Esophagus muscularis mucosa (tissue), 4 donors: ENCODE measurements around the gene CMTM1. TPM values are rescaled to one million over a fixed set of nuclear protein-coding genes. Genes with fewer than 3 reads are reported as not detected.

Experiments used
- DNase-seq: peaks from one replicate; pipeline ENCODE4 v3.0.0-alpha.2; 2017; ENCODE audit errors: extremely low spot score
- H3K27ac ChIP-seq, 4 donors: fragments of 200-600 bp; sonication (generic); replicated peaks in 1 of 4; 1 replicate in 3 of 4; 2 replicates in 1 of 4; pipeline ENCODE4 v1.5.1; 2016 to 2019; ENCODE audit warnings: mild to moderate bottlenecking in 1 of 4
- H3K27me3 ChIP-seq, 4 donors: fragments of 200-600 bp; sonication (generic); one replicate each; pipeline versions ENCODE4 v1.5.1 to v1.6.0; 2016 to 2019
- H3K36me3 ChIP-seq, 4 donors: fragments of 200-600 bp; sonication (generic); one replicate each; pipeline ENCODE4 v1.5.1; 2016 to 2019
- H3K4me1 ChIP-seq, 4 donors: fragments of 200-600 bp; sonication (generic); one replicate each; pipeline ENCODE4 v1.5.1; 2016 to 2019
- H3K4me3 ChIP-seq, 4 donors: fragments of 200-600 bp; sonication (generic); 1 replicate in 2 of 4; 2 replicates in 2 of 4; pipeline ENCODE4 v1.5.1; 2016 to 2019; ENCODE audit warnings: mild to moderate bottlenecking in 4 of 4, moderate library complexity in 1 of 4
- H3K9me3 ChIP-seq, 4 donors: fragments of 200-600 bp; sonication (generic); 1 replicate in 3 of 4; 2 replicates in 1 of 4; pipeline ENCODE4 v1.5.1; 2016 to 2019
- CTCF ChIP-seq, 3 experiments: fragments of 200-600 bp in 2 of 3; fragments of 450-650 bp in 1 of 3; sonication (generic) in 2 of 3; IDR thresholded peaks; one replicate each; pipeline ENCODE4 v1.5.1; 2017 to 2019; ENCODE audit warnings: antibody characterized with exemption in 3 of 3, mild to moderate bottlenecking in 2 of 3, moderate library complexity in 1 of 3
- EP300 ChIP-seq: sonication (generic); formaldehyde crosslinking; IDR thresholded peaks from one replicate; pipeline ENCODE4 v1.6.1; 2017; ENCODE audit warnings: antibody characterized with exemption
- POLR2A ChIP-seq: fragments of 450-650 bp; IDR thresholded peaks from one replicate; pipeline ENCODE4 v1.6.1; 2017; ENCODE audit warnings: antibody characterized with exemption, moderate library complexity, mild to moderate bottlenecking, low read depth
- POLR2AphosphoS5 ChIP-seq, 2 donors: sonication (generic); formaldehyde crosslinking; IDR thresholded peaks; one replicate each; pipeline ENCODE4 v1.6.1; 2017; ENCODE audit warnings: antibody characterized with exemption in 2 of 2
- WGBS: methylation state at CpG from one replicate; pipeline ENCODE4 v1.1.5; 2018; 5-methylcytosine and 5-hydroxymethylcytosine counted together
- intact Hi-C: fragments of 100-400 bp; cut with DNase I; formaldehyde crosslinking; loops from one replicate; pipeline ENCODE4 v1.15.1; 2023
- total RNA-seq, 4 donors: library from RNA; depleted of rRNA; stranded (reverse); fragments of >200 nt; gene quantifications; one replicate each; pipeline versions ENCODE4 v1.1.0 to v1.2.1, GENCODE V29; 2016

CMTM1 gene
- total RNA-seq, 4 donors from 2014 or later = 1.4 to 2.0 (median 1.7) TPM; not detected in 1

- 90% methylated on average over 5 of the region's 5 CpGs for WGBS
- no peak for DNase-seq
- no peak overlapping the region for H3K4me3 ChIP-seq
- TF ChIP-seq EP300 (no peak), POLR2A (no peak), POLR2AphosphoS5 (IDR thresholded peaks at IDR 0.05) (no peak), CTCF (IDR thresholded peaks at IDR 0.05) (no peak)
- intact Hi-C loops = no loop called here
- peaks cover 0 to 15% (median 0%) of the 10 kb centered on the region in 4 donors for H3K27me3 ChIP-seq
- H3K9me3 ChIP-seq = peaks cover 0 to 4% (median 0%) of the 10 kb centered on the region in 4 donors
- no peak overlapping the region for H3K27ac ChIP-seq
- no peaks in the 10 kb centered on the region for H3K4me1 ChIP-seq
- no peaks in the 10 kb centered on the region for H3K36me3 ChIP-seq
These were observed 31.0 kb downstream of the CMTM1 start for GRCh38 chr16:66596986-66597848.

GRCh38 chr16:66598111-66598510, 31.9 kb downstream of the CMTM1 start:
- Histone ChIP-seq H3K4me3 (no peak overlapping the region), H3K27ac (no peak overlapping the region), H3K27me3 (peaks cover 0 to 24% (median 0%) of the 10 kb centered on the region in 4 donors), H3K36me3 (no peaks in the 10 kb centered on the region), H3K9me3 (peaks cover 0 to 4% (median 0%) of the 10 kb centered on the region in 4 donors), H3K4me1 (peaks cover 0 to 1% (median under 1%) of the 10 kb centered on the region in 4 donors)
- 82% methylated on average over 3 of the region's 3 CpGs for WGBS
- TF ChIP-seq EP300 (no peak), CTCF (IDR thresholded peaks at IDR 0.05) (no peak)
- intact Hi-C loops = no loop called here
- DNase-seq = no peak

- no peak for TF ChIP-seq POLR2A
- no peak for TF ChIP-seq EP300
- TF ChIP-seq CTCF (IDR thresholded peaks at IDR 0.05) = no peak
- no peak overlapping the region for H3K27ac ChIP-seq
- 90% methylated on average over 4 of the region's 4 CpGs for WGBS
- no peak for DNase-seq
- H3K4me3 ChIP-seq = no peak overlapping the region
- H3K9me3 ChIP-seq = no peaks in the 10 kb centered on the region
- intact Hi-C loops = loop anchor here (5.0 kb wide), 1 partner anchor 192 kb away; no protein-coding TSS in a partner anchor
- no peaks in the 10 kb centered on the region for H3K36me3 ChIP-seq
- H3K27me3 ChIP-seq = peaks cover 0 to 40% (median 0%) of the 10 kb centered on the region in 4 donors
- peaks cover 8 to 18% (median 15%) of the 10 kb centered on the region in 4 donors for H3K4me1 ChIP-seq
These were observed 33.5 kb downstream of the CMTM1 start for GRCh38 chr16:66599726-66600125.

GRCh38 chr16:66600477-66600876, 34.2 kb downstream of the CMTM1 start:
- Histone ChIP-seq H3K36me3 (no peaks in the 10 kb centered on the region), H3K9me3 (no peaks in the 10 kb centered on the region), H3K4me1 (peaks cover 8 to 25% (median 22%) of the 10 kb centered on the region in 4 donors), H3K4me3 (no peak overlapping the region), H3K27ac (no peak overlapping the region), H3K27me3 (peaks cover 0 to 47% (median 0%) of the 10 kb centered on the region in 4 donors)
- WGBS = 85% methylated on average over 1 of the region's 1 CpG
- no peak for DNase-seq
- intact Hi-C loops = loop anchor here (5.0 kb wide), 1 partner anchor 193 kb away; no protein-coding TSS in a partner anchor
- TF ChIP-seq CTCF (IDR thresholded peaks at IDR 0.05) (no peak), POLR2AphosphoS5 (IDR thresholded peaks at IDR 0.05) (no peak), EP300 (no peak), POLR2A (no peak)
